Urinary bladder (tissue), 4 donors: Measurements from ENCODE around the gene SDCCAG8. TPM values are rescaled to one million over a fixed set of nuclear protein-coding genes. Genes with fewer than 3 reads are reported as not detected.

ENCODE experiments used
- DNase-seq: peaks from one replicate; pipeline ENCODE4 v3.0.0-alpha.2; 2015; ENCODE audit errors: extremely low spot score
- H3K27ac ChIP-seq: one replicate; pipeline ENCODE4 v1.5.1; 2013; ENCODE audit warnings: low read depth, mild to moderate bottlenecking, moderate library complexity
- H3K36me3 ChIP-seq: one replicate; pipeline ENCODE4 v1.6.1; 2013; ENCODE audit warnings: mild to moderate bottlenecking, moderate library complexity; ENCODE audit not compliant: insufficient read depth
- H3K4me1 ChIP-seq: one replicate; pipeline ENCODE4 v1.6.1; 2013; ENCODE audit warnings: mild to moderate bottlenecking, moderate library complexity; ENCODE audit not compliant: insufficient read depth
- H3K4me3 ChIP-seq: one replicate; pipeline ENCODE4 v1.5.1; 2013; ENCODE audit warnings: low read depth, low read length
- WGBS: extraction: QIAGEN DNeasy Blood & Tissue Kit; methylation state at CpG from one replicate; pipeline ENCODE4 v1.1.7; 2013; 5-methylcytosine and 5-hydroxymethylcytosine counted together
- polyA plus RNA-seq: library from polyadenylated mRNA; stranded (reverse); fragments of 200-250 nt; gene quantifications from one replicate; pipeline ENCODE4 v1.2.3, GENCODE V29; 2013
- total RNA-seq: library from RNA; depleted of rRNA; stranded (reverse); fragments of >200 nt; gene quantifications from one replicate; pipeline ENCODE4 v1.2.3, GENCODE V29; 2014
- donor health status: healthy with polysubstance abuse.
- donor health status: healthy.

Gene SDCCAG8
- total and polyA plus RNA-seq, 2 donors = 19.0 to 85.5 TPM

DNA sequence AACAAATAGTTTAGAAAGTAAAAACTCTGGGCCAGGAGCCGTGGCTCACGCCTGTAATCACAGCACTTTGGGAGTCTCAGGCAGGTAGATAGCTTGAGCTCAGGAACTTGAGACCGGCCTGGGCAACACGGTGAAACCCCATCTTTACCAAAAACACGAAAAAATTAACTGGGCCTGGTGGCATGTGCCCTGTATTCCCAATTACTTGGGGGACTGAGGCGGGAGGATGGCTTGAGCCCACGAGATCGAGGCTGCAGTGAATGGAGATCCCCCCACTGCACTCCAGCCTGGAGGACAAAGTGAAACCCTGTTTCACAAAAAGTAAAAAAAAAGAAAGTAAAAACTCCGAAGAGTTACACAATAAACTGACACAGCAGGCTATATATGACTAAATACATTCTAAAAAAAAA lies 11.4 kb upstream of the SDCCAG8 start:
- Histone ChIP-seq H3K27ac (no peak overlapping the region), H3K36me3 (no peaks in the 10 kb centered on the region), H3K4me1 (no peaks in the 10 kb centered on the region), H3K4me3 (no peak overlapping the region)
- no peak for DNase-seq
- 92% methylated on average over 9 of the region's 9 CpGs for WGBS

DNA sequence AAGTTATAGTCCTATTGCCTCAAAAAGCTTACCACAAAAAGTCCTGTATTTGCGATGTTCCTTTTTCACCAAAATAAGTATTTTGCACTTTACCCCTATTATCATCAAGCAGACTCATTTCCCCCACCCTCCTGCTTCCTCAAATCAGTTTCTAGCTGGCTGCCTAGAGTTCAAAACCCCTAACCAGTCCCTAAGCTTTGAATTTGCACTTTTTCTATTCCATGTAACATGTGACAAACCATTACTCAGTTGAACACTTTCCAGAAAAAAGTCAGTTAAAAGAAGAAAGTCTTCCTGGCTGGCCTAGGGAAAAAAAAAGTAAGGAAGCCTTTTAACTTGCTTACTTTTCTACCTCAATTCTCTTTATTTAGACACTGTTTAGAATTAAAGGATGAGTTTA lies 8.9 kb upstream of the SDCCAG8 start:
- Histone ChIP-seq H3K27ac (no peak overlapping the region), H3K4me3 (no peak overlapping the region), H3K4me1 (no peaks in the 10 kb centered on the region), H3K36me3 (no peaks in the 10 kb centered on the region)
- WGBS = 91% methylated on average over 1 of the region's 1 CpG
- no peak for DNase-seq

DNA sequence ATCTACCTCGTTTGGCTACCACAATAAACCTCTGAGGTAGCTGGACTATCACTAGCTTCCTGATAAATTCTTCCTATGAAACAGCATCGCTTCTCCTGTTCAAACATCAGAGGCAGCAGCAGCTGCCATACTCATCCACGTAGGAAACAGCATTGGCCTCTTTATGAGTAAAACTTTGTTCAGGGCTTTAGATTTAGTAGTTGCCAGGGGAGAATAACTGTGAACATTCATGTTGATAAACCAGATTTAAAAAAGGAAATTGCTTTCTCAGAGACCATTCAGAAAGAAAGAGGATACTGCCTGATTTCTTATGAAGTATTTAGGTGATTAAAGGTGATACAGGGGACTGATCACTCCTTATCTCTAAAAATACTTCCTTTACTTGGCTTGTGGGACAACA lies 7.9 kb upstream of the SDCCAG8 start:
- 72% methylated on average over 3 of the region's 3 CpGs for WGBS
- Histone ChIP-seq H3K4me3 (no peak overlapping the region), H3K36me3 (no peaks in the 10 kb centered on the region), H3K4me1 (no peaks in the 10 kb centered on the region), H3K27ac (no peak overlapping the region)
- DNase-seq = no peak

DNA sequence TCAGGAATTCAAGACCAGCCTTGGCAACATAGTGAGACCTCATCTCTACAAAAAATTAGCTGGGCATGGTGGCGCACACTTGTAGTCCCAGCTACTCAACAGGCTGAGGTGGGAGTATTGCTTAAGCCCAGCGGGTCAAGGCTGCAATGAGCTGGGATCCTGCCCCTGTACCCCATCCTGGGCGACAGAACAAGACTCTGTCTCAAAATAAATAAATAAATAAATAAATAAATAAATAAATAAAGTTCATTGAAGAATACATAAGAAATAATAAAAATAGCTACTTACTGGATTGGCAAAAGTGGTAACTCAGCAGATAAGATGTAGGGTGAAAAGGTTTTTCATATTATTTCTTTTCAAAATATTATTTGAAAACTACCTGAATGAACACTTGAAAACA lies 6.6 kb upstream of the SDCCAG8 start:
- Histone ChIP-seq H3K4me3 (no peak overlapping the region), H3K4me1 (no peaks in the 10 kb centered on the region), H3K27ac (no peak overlapping the region), H3K36me3 (no peaks in the 10 kb centered on the region)
- 97% methylated on average over 3 of the region's 3 CpGs for WGBS
- no peak for DNase-seq

DNA sequence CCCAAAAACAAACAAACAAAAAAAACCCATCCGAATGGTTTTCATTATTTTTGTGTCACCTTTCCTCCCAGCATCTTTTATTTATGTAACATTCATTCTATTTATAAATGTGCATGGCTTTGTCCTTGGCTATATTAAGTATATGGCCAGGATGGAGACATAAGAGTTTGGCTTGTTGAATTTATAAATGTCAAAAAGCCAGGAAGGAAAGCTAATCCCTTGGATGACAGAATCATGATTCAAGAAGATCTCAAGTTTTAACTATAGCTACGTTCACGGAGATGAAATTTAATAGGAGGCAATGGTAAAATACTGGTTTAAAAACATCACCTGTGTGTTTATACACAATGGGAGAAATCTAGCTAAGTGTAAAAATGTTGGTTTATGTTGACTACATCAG lies 5.7 kb upstream of the SDCCAG8 start:
- no peak overlapping the region for H3K27ac ChIP-seq
- H3K36me3 ChIP-seq = no peaks in the 10 kb centered on the region
- H3K4me3 ChIP-seq = no peak overlapping the region
- WGBS = 31% methylated on average over 3 of the region's 3 CpGs
- no peaks in the 10 kb centered on the region for H3K4me1 ChIP-seq
- no peak for DNase-seq

DNA sequence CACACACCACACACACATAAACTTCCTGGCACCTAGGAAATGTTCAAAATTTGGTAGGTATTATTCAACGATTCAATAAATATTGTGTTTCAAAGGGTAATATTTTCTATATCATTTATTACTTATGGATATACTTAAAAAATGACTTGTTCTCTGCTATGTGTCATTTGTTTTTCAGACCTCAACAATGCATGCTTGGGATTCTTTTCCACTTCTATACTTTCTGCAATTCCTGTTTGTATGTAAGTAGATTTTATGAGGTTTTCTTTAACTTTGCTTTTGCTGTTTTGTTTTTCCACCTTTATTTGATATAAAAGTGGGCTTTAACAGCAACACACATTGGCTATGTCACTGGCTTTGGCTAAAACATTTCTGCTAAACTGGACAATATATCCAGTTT lies 4.3 kb upstream of the SDCCAG8 start:
- Histone ChIP-seq H3K4me3 (no peak overlapping the region), H3K4me1 (no peaks in the 10 kb centered on the region), H3K27ac (no peak overlapping the region), H3K36me3 (no peaks in the 10 kb centered on the region)
- DNase-seq = no peak
- 88% methylated on average over 1 of the region's 1 CpG for WGBS

DNA sequence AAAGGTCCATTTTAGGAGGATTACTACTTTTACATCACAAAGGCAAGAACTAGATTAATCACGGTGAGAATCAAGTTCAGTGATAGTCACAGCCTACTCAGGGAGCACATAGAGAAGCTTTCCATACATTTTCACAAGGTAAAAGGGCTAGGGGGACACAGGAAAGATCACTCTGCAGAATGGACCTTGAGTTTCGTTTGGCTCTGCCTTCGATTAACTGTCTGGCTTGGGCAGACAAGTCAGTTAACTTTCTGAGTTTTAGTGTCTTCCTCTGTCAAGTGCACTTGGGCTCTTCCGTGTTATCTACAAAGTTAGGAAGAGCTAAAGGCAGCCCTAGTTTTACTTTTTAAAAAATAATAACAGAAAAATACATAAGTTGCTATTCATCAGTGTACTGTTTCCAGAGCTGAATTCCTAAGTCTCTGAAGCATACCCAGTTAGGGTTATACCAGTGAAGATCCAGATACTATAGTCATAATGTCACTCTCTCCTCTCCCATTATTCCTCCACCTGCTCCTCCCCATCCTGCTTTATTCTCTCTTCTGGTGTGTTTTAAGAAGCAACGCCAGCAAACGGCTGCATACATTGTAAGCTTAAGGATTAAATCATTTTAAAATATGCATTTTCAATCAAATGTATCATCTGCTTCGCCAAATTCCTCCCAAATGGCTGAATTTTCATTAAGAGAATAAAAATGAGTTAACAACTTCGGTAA lies 2.5 kb upstream of the SDCCAG8 start:
- no peaks in the 10 kb centered on the region for H3K4me1 ChIP-seq
- no peak for DNase-seq
- no peak overlapping the region for H3K27ac ChIP-seq
- H3K4me3 ChIP-seq = peak overlapping the region; percentile 0
- no peaks in the 10 kb centered on the region for H3K36me3 ChIP-seq
- 7% methylated on average over 8 of the region's 8 CpGs for WGBS

DNA sequence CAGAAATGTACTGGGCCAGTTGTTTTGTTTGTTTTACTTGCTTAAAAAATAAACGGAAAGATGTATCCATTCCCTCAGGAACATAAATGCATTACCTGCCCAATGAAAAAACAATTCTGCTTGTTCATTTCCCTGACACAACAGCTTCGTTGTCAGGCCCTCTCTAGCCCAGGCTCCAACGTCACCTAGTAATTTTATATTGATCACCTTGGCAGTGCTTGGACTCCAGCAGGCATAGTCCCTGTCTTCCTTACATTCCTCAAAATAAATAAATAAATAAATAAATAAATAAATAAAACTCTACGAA lies 2.0 kb upstream of the SDCCAG8 start:
- Histone ChIP-seq H3K36me3 (no peaks in the 10 kb centered on the region), H3K27ac (peak overlapping the region; percentile 88), H3K4me1 (no peaks in the 10 kb centered on the region), H3K4me3 (peak overlapping the region; percentile 81)
- DNase-seq = no peak
- 2% methylated on average over 4 of the region's 4 CpGs for WGBS

DNA sequence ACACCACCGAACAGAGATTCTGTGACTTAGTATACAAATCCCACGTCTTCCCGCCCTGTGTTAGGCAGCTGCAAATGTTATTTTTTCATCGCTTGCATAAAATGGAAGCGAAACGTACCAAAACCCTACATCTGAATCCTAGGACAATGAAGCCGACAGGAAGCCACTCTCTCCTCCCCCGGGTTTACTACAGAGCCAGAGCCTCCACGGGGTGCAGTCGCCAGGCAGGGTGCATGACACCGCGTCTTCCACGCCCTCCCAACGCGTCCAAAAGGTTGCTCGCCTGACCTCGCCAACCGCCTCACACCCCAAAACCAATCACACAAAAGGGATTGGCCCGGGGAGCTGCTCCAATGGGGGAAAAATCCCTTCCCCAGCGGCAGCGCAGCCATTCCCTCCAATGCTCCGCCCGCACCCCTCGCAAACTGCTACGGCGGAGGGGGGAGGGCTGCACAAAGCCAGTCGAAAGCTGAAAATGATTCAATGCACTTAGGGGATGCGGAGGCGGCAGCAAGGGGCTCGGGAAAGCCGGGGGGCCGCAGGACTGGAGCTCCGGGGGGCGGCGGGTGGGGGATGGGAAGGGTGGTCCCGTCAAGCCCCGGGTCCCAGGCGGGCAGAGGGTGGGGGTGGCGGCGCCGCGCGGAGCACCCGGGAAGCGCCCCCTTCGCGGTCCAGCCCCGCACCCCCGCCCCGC lies 1.5 kb upstream of the SDCCAG8 start:
- Histone ChIP-seq H3K27ac (peak overlapping the region; percentile 88), H3K4me1 (no peaks in the 10 kb centered on the region), H3K36me3 (no peaks in the 10 kb centered on the region), H3K4me3 (peak overlapping the region; percentile 81)
- DNase-seq = peak; percentile 41
- under 1% methylated on average over 50 of the region's 50 CpGs for WGBS

DNA sequence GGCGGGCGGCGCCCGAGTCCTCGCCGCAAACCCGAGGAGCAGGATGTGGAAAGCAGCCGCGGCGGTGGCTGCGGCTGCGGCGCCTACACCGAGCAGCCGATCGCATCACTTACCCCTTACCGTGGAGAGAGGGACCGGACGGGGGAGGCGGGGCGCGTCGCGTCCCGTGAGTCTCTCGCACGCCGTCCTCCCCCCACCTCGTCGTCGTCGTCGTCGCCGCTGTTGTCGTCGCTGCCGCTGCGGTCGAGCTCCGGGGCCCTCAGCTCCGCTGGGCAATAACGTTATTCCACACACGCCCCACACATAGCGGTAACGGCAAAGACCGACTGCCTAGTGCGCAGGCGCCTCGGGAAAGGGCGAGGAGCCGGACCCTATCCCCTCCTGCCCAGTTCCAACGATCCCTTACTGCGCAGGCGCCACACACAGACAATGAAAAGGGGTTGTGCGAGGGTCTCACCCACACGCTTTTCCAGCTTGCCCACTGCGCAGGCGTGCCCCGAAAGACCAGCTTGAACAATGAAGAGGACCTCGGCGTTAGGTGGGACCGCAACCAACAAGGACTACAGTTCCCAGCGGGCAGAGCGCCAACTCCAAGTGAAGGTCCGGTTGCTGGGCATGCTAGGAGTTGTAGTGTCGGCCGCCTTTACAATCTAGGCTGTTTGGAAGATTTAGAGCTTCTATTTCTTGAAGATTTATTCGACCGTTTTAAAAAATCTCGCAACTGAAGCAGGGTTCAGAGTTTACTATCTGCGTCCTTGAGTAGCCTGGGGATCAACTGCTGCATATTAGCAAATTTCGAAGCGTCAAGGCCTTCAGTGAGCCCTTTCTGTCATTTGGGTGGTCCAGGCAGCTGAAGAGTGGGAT lies 682 bp upstream of the SDCCAG8 start, which contains the start of gene CEP170:
Gene CEP170 (minus strand): TSS at position 355 of the 864 bp plus-strand sequence. CDS start 30,001 bp downstream, outside the sequence.
- no peaks in the 10 kb centered on the region for H3K4me1 ChIP-seq
- H3K36me3 ChIP-seq = no peaks in the 10 kb centered on the region
- peak within 1 kb of the TSS; percentile 81 for H3K4me3 ChIP-seq
- under 1% methylated on average over 74 of the region's 74 CpGs for WGBS
- peak within 1 kb of the TSS; percentile 88 for H3K27ac ChIP-seq
- peak; percentile 100 for DNase-seq

DNA sequence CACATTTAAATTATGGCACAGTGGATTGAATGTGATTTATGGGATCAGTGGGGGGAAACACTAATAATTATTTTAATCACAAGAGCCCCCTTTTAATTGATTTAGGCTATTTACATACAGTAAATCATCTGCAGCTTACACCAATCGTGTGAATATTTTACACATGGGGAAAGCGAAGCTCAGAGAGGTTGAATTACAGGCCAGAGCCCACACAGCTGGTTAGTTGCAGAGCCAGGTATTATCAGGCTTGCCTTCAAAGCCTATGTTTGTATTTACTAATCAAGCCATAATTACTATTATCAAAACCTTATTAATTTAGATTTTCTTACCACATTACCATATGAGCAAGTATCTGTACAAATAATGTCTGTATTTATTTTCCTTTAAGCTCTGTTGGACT lies 749 bp downstream of the SDCCAG8 start:
- H3K36me3 ChIP-seq = no peaks in the 10 kb centered on the region
- no peak overlapping the region for H3K27ac ChIP-seq
- peak overlapping the region; percentile 81 for H3K4me3 ChIP-seq
- H3K4me1 ChIP-seq = no peaks in the 10 kb centered on the region
- DNase-seq = no peak
- WGBS = 39% methylated on average over 2 of the region's 2 CpGs

DNA sequence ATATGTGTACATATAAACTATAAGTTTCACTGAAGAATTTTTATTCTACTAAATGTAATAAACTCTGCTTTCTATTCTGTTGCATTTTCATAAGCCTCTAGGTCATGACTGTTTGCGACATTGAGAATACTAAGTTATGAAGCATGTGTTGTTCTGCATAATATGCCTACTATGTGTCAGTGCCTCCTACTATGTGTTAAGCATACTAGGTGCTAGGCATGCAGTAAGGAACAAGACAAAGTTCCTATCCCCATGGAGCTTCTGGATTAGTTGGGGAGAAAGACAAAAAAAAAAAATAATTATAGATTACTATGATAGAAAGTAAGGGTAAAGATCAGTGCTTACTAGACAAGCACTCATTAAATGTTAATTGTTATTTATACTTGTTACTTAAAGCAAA lies 1.3 kb downstream of the SDCCAG8 start:
- DNase-seq = no peak
- H3K4me3 ChIP-seq = no peak overlapping the region
- H3K4me1 ChIP-seq = no peaks in the 10 kb centered on the region
- 97% methylated on average over 1 of the region's 1 CpG for WGBS
- no peak overlapping the region for H3K27ac ChIP-seq
- no peaks in the 10 kb centered on the region for H3K36me3 ChIP-seq

DNA sequence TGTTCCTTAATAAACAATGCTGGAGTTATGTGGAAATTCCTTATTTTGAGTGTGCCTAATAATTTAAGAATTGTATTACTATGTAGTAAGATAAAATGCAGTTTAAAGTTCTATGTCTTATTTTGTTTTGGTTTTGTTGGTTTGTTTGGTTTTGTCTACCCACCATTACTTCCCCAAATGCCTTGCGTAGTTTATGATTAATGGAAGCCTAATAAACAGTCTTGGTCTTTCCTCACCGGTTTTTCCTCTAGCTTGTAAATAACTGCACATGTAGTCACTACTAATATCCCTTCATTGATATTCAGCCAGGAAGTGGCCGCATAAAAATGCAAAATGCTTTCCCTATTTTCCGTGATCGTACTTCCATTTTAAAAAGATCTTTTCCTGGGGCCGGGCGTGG lies 2.9 kb downstream of the SDCCAG8 start:
- Histone ChIP-seq H3K4me3 (no peak overlapping the region), H3K27ac (no peak overlapping the region), H3K4me1 (no peaks in the 10 kb centered on the region), H3K36me3 (no peaks in the 10 kb centered on the region)
- 94% methylated on average over 7 of the region's 7 CpGs for WGBS
- no peak for DNase-seq
